PC-9 (cell line): ENCODE measurements around the gene TNFSF12. TPM values are rescaled to one million over a fixed set of nuclear protein-coding genes. Genes with fewer than 3 reads are reported as not detected.

Experiments used
- BruUV-seq: library from RNA; stranded (reverse); fragments of 400-500 nt; replicated peaks from 2 replicates; lab custom pipeline; 2021; lab: Mats Ljungman, UMichigan
- CTCF ChIA-PET: fragments of 300-600 bp; sonication (Branson Sonifier 250); formaldehyde crosslinking; loops from one replicate; lab custom pipeline; 2022; ENCODE audit warnings: antibody characterized with exemption; lab: Charles Lee
- POLR2A ChIA-PET: fragments of 300-600 bp; sonication (Branson Sonifier 250); formaldehyde crosslinking; loops from one replicate; lab custom pipeline; 2022; ENCODE audit warnings: antibody characterized with exemption; ENCODE audit not compliant: unreplicated experiment; lab: Charles Lee
- DNase-seq, 2 experiments: peaks; one replicate each; pipeline versions ENCODE4 v3.0.0 to v3.0.0-alpha.2; 2015 to 2022; ENCODE audit warnings: mixed read lengths in 1 of 2
- H2AFZ ChIP-seq: fragments of 200-600 bp; sonication (generic); 2 replicates; pipeline ENCODE4 v1.8.1; 2017; ENCODE audit warnings: antibody characterized with exemption
- H3F3A ChIP-seq: fragments of 200-600 bp; sonication (generic); 2 replicates; pipeline ENCODE4 v1.8.1; 2017; ENCODE audit warnings: antibody characterized with exemption, mild to moderate bottlenecking, low read depth; ENCODE audit not compliant: insufficient read depth
- H3K27ac ChIP-seq: fragments of 200-600 bp; sonication (generic); 2 replicates; pipeline ENCODE4 v1.6.1; 2016; ENCODE audit warnings: mixed run types
- H3K27me3 ChIP-seq: fragments of 200-600 bp; sonication (generic); 2 replicates; pipeline ENCODE4 v1.6.1; 2016; ENCODE audit warnings: low read depth, mixed run types; ENCODE audit not compliant: insufficient read depth
- H3K36me3 ChIP-seq: fragments of 200-600 bp; sonication (generic); 2 replicates; pipeline ENCODE4 v1.6.1; 2016; ENCODE audit warnings: low read depth, mixed run types
- H3K4me1 ChIP-seq: fragments of 200-600 bp; sonication (generic); replicated peaks from 2 replicates; pipeline ENCODE4 v1.6.1; 2016; ENCODE audit warnings: mixed run types; ENCODE audit not compliant: insufficient read depth
- H3K4me2 ChIP-seq: fragments of 200-600 bp; sonication (generic); 2 replicates; pipeline ENCODE4 v1.6.1; 2017; ENCODE audit warnings: mixed run types
- H3K4me3 ChIP-seq: fragments of 200-600 bp; sonication (generic); 2 replicates; pipeline ENCODE4 v1.6.1; 2016; ENCODE audit warnings: mixed run types
- H3K79me2 ChIP-seq: fragments of 200-600 bp; sonication (generic); 2 replicates; pipeline ENCODE4 v1.6.1; 2017; ENCODE audit warnings: low read depth, mixed run types
- H3K9me2 ChIP-seq: fragments of 200-600 bp; sonication (generic); 2 replicates; pipeline ENCODE4 v1.8.1; 2017; ENCODE audit warnings: mild to moderate bottlenecking; ENCODE audit not compliant: insufficient read depth
- H3K9me3 ChIP-seq: fragments of 200-600 bp; sonication (generic); 2 replicates; pipeline ENCODE4 v1.8.1; 2016; ENCODE audit warnings: low read depth; ENCODE audit not compliant: insufficient read depth
- H4K20me1 ChIP-seq: fragments of 200-600 bp; sonication (generic); 2 replicates; pipeline ENCODE4 v1.8.1; 2017; ENCODE audit not compliant: insufficient read depth
- EZH2 ChIP-seq: fragments of 200-600 bp; sonication (generic); IDR thresholded peaks from 2 replicates; pipeline ENCODE4 v1.8.0; 2017; ENCODE audit warnings: antibody characterized with exemption, low read depth
- intact Hi-C: fragments of 100-400 bp; cut with micrococcal nuclease; formaldehyde crosslinking; loops from one replicate; pipeline ENCODE4 v1.10.0; 2022; ENCODE audit not compliant: unreplicated experiment
- total RNA-seq: library from RNA; stranded (reverse); gene quantifications from 2 replicates; pipeline ENCODE4 v1.2.3, GENCODE V29; 2021
- TF ChIP-seq, protein P1 (sequence below): fragments of 200-600 bp; sonication (generic); conservative IDR thresholded peaks from 2 replicates; pipeline ENCODE4 v1.6.1; 2017; ENCODE audit warnings: mixed run types, antibody characterized with exemption, mild to moderate bottlenecking, moderate library complexity

Gene TNFSF12
- total RNA-seq, 1 experiment from 2014 or later = 14.3 TPM

- Histone ChIP-seq H3K9me3 (no peaks in the 10 kb centered on the region), H3F3A (peaks cover 5% of the 10 kb centered on the region; the same call in 1 of the 2 replicates), H3K27ac (no peak overlapping the region), H3K4me2 (no peak overlapping the region), H3K79me2 (no peaks in the 10 kb centered on the region), H3K4me3 (no peak overlapping the region), H4K20me1 (no peaks in the 10 kb centered on the region), H3K9me2 (no peaks in the 10 kb centered on the region), H3K36me3 (peaks cover 8% of the 10 kb centered on the region; the same call in 1 of the 2 replicates), H2AFZ (no peak overlapping the region), H3K4me1 (no peaks in the 10 kb centered on the region), H3K27me3 (no peaks in the 10 kb centered on the region)
- intact Hi-C loops = loop anchor here (5.0 kb wide), 2 partner anchors 65 to 145 kb away; partner anchors contain the start of genes FGF11, TMEM102 and TMEM95
- DNase-seq = no peak
- TF ChIP-seq, protein P1, sequence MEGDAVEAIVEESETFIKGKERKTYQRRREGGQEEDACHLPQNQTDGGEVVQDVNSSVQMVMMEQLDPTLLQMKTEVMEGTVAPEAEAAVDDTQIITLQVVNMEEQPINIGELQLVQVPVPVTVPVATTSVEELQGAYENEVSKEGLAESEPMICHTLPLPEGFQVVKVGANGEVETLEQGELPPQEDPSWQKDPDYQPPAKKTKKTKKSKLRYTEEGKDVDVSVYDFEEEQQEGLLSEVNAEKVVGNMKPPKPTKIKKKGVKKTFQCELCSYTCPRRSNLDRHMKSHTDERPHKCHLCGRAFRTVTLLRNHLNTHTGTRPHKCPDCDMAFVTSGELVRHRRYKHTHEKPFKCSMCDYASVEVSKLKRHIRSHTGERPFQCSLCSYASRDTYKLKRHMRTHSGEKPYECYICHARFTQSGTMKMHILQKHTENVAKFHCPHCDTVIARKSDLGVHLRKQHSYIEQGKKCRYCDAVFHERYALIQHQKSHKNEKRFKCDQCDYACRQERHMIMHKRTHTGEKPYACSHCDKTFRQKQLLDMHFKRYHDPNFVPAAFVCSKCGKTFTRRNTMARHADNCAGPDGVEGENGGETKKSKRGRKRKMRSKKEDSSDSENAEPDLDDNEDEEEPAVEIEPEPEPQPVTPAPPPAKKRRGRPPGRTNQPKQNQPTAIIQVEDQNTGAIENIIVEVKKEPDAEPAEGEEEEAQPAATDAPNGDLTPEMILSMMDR = no peak
- no peak for TF ChIP-seq EZH2
- POLR2A ChIA-PET = interaction anchor here (0.5 kb wide), 1 partner anchor 125 kb away, joined by 7 read pairs; no protein-coding TSS in a partner anchor
- CTCF ChIA-PET = no interaction called here
- BruUV-seq = no TSS peak
Observed at GRCh38 chr17:7502171-7502847, 46.5 kb upstream of the TNFSF12 start.

DNA sequence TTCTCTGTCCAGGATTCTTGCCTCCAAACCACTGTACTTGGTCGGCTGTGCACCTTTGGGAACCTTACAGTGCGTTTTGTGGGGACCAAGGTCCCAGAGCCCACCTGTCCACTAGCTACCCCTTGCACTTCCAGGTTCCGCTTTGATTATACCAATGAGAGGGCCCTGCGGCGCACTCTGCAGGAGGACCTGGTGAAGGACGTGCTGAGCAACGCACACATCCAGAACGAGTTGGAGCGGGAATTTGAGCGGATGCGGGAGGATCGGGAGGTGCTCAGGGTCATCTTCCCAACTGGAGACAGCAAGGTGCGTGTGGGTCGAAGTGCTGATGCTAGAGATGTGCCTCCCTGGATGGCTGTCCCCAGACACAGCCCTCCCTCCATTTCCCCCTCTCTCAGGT lies 45.9 kb upstream of the TNFSF12 start:
- H3K27me3 ChIP-seq = no peaks in the 10 kb centered on the region
- H3K36me3 ChIP-seq = peaks cover 8% of the 10 kb centered on the region; the same call in 1 of the 2 replicates
- H3K9me2 ChIP-seq = no peaks in the 10 kb centered on the region
- ChIA-PET CTCF (no interaction called here), POLR2A (no interaction called here)
- intact Hi-C loops = loop anchor here (5.0 kb wide), 2 partner anchors 66 to 146 kb away; partner anchors contain the start of genes FGF11, TMEM102 and TMEM95
- TF ChIP-seq, protein P1 = peak; percentile 31; the same call in 1 of the 2 replicates
- TF ChIP-seq EZH2 = no peak
- no peak overlapping the region for H3K4me2 ChIP-seq
- H3K4me3 ChIP-seq = no peak overlapping the region
- H3F3A ChIP-seq = peaks cover 5% of the 10 kb centered on the region; the same call in 1 of the 2 replicates
- no peaks in the 10 kb centered on the region for H3K9me3 ChIP-seq
- H2AFZ ChIP-seq = no peak overlapping the region
- DNase-seq = no peak
- BruUV-seq = no TSS peak
- H3K27ac ChIP-seq = no peak overlapping the region
- H4K20me1 ChIP-seq = no peaks in the 10 kb centered on the region
- H3K79me2 ChIP-seq = no peaks in the 10 kb centered on the region
- H3K4me1 ChIP-seq = no peaks in the 10 kb centered on the region

- Histone ChIP-seq H3K9me3 (no peaks in the 10 kb centered on the region), H3K4me1 (no peaks in the 10 kb centered on the region), H3K79me2 (no peaks in the 10 kb centered on the region), H3F3A (peaks cover 5% of the 10 kb centered on the region; the same call in 1 of the 2 replicates), H3K9me2 (no peaks in the 10 kb centered on the region), H2AFZ (no peak overlapping the region), H3K4me2 (no peak overlapping the region), H3K27me3 (no peaks in the 10 kb centered on the region), H3K27ac (no peak overlapping the region), H3K36me3 (peaks cover 8% of the 10 kb centered on the region; the same call in 1 of the 2 replicates), H3K4me3 (no peak overlapping the region), H4K20me1 (no peaks in the 10 kb centered on the region)
- TF ChIP-seq, protein P1 = no peak
- no peak for TF ChIP-seq EZH2
- intact Hi-C loops = loop anchor here (5.0 kb wide), 2 partner anchors 66 to 146 kb away; partner anchors contain the start of genes FGF11, TMEM102 and TMEM95
- ChIA-PET CTCF (interaction anchor here (0.6 kb wide), 1 partner anchor 39 kb away, joined by 4 read pairs; no protein-coding TSS in a partner anchor), POLR2A (no interaction called here)
- no peak for DNase-seq
- no TSS peak for BruUV-seq
Observed at GRCh38 chr17:7503521-7503920, 45.3 kb upstream of the TNFSF12 start.
